RWPE2 (cell line): ENCODE measurements around the gene TBX2.
"Not testable (repeated sequence)": the region's sequence is repeated elsewhere in the genome, so short reads cannot be mapped to it uniquely, and the experiment has no call there.

Source experiments
- ATAC-seq: fragments of 200-7000 bp; cut with Tn5 transposase; 3 replicates; pipeline ENCODE4 v1.9.1; 2021; ENCODE audit warnings: low read depth
- DNase-seq: peaks from one replicate; pipeline ENCODE4 v3.0.0-alpha.2; 2020; ENCODE audit warnings: low spot score
- H3K27ac ChIP-seq: fragments of 450-650 bp; 2 replicates; pipeline ENCODE4 v1.5.1; 2017; ENCODE audit warnings: mild to moderate bottlenecking; ENCODE audit not compliant: poor library complexity, severe bottlenecking
- H3K27me3 ChIP-seq: fragments of 250-450 bp; sonication (Bioruptor Pico); 2 replicates; pipeline ENCODE4 v1.5.1; 2021; ENCODE audit warnings: mild to moderate bottlenecking, moderate library complexity; ENCODE audit not compliant: insufficient read depth, poor library complexity, severe bottlenecking
- H3K36me3 ChIP-seq: fragments of 250-450 bp; sonication (Bioruptor Pico); 2 replicates; pipeline ENCODE4 v1.5.1; 2020; ENCODE audit warnings: low read depth, mild to moderate bottlenecking, moderate library complexity
- H3K4me1 ChIP-seq: fragments of 250-450 bp; sonication (Bioruptor Pico); 2 replicates; pipeline ENCODE4 v1.5.1; 2021; ENCODE audit warnings: mild to moderate bottlenecking, moderate library complexity; ENCODE audit not compliant: insufficient read depth, poor library complexity, severe bottlenecking
- H3K4me3 ChIP-seq: fragments of 250-450 bp; sonication (Bioruptor Pico); 2 replicates; pipeline ENCODE4 v1.5.1; 2021; ENCODE audit warnings: mild to moderate bottlenecking, moderate library complexity; ENCODE audit not compliant: severe bottlenecking
- H3K9me3 ChIP-seq: fragments of 250-450 bp; sonication (Bioruptor Pico); 2 replicates; pipeline ENCODE4 v1.5.1; 2021; ENCODE audit warnings: mild to moderate bottlenecking, moderate library complexity; ENCODE audit not compliant: severe bottlenecking
- CTCF ChIP-seq: fragments of 450-650 bp; IDR thresholded peaks from one replicate; pipeline ENCODE4 v1.5.1; 2017; ENCODE audit warnings: mild to moderate bottlenecking, moderate library complexity; ENCODE audit not compliant: poor library complexity, severe bottlenecking

The TBX2 gene

GRCh38 chr17:61353615-61354014 is 46.0 kb upstream of the TBX2 start:
- ATAC-seq (no peak), DNase-seq (no peak)
- Histone ChIP-seq H3K36me3 (no peaks in the 10 kb centered on the region), H3K9me3 (no peaks in the 10 kb centered on the region), H3K4me1 (peaks cover 12% of the 10 kb centered on the region), H3K27me3 (no peaks in the 10 kb centered on the region), H3K4me3 (no peak overlapping the region), H3K27ac (no peak overlapping the region)
- no peak for TF ChIP-seq CTCF

- DNase-seq (no peak), ATAC-seq (no peak)
- Histone ChIP-seq H3K27me3 (no peaks in the 10 kb centered on the region), H3K27ac (no peak overlapping the region), H3K36me3 (no peaks in the 10 kb centered on the region), H3K9me3 (no peaks in the 10 kb centered on the region), H3K4me1 (peaks cover 12% of the 10 kb centered on the region), H3K4me3 (no peak overlapping the region)
- TF ChIP-seq CTCF = no peak
These were observed 44.5 kb upstream of the TBX2 start for GRCh38 chr17:61354895-61355874.

- peak overlapping the region; percentile 62 for H3K27ac ChIP-seq
- not testable (repeated sequence) for H3K36me3 ChIP-seq, H3K27me3 ChIP-seq, ATAC-seq, DNase-seq, H3K9me3 ChIP-seq, H3K4me3 ChIP-seq
- H3K4me1 ChIP-seq = peaks cover 28% of the 10 kb centered on the region
These were observed 42.6 kb upstream of the TBX2 start for GRCh38 chr17:61357061-61357460.

GRCh38 chr17:61359513-61359912 is 40.1 kb upstream of the TBX2 start:
- peaks cover 28% of the 10 kb centered on the region for H3K4me1 ChIP-seq
- H3K27ac ChIP-seq, H3K9me3 ChIP-seq, H3K4me3 ChIP-seq, H3K27me3 ChIP-seq, ATAC-seq, DNase-seq, H3K36me3 ChIP-seq: not testable (repeated sequence)

GRCh38 chr17:61360318-61360943 is 39.2 kb upstream of the TBX2 start:
- no peak for ATAC-seq
- H3K27me3 ChIP-seq = no peaks in the 10 kb centered on the region
- peak overlapping the region; percentile 53 for H3K27ac ChIP-seq
- H3K4me1 ChIP-seq = peaks cover 28% of the 10 kb centered on the region
- TF ChIP-seq CTCF = no peak
- no peak for DNase-seq
- H3K4me3 ChIP-seq = no peak overlapping the region
- H3K36me3 ChIP-seq = no peaks in the 10 kb centered on the region
- no peaks in the 10 kb centered on the region for H3K9me3 ChIP-seq
